Lower leg skin (tissue), 4 donors: Measurements from ENCODE around the gene NELL1. TPM values are rescaled to one million over a fixed set of nuclear protein-coding genes. Genes with fewer than 3 reads are reported as not detected.

ENCODE experiments used
- DNase-seq, 2 donors: peaks; one replicate each; pipeline ENCODE4 v3.0.0-alpha.2; 2019; ENCODE audit warnings: low spot score in 2 of 2
- H3K4me3 ChIP-seq: fragments of 200-600 bp; sonication (generic); 2 replicates; pipeline ENCODE4 v1.5.1; 2017; ENCODE audit warnings: mild to moderate bottlenecking, low read depth; ENCODE audit not compliant: poor library complexity, severe bottlenecking
- POLR2A ChIP-seq, 2 donors: fragments of 450-650 bp; IDR thresholded peaks; one replicate each; pipeline ENCODE4 v1.6.1; 2016 to 2017; ENCODE audit warnings: antibody characterized with exemption in 2 of 2, mild to moderate bottlenecking in 1 of 2, moderate library complexity in 1 of 2
- WGBS, 2 donors: methylation state at CpG; one replicate each; pipeline ENCODE4 v1.1.5; 2018; 5-methylcytosine and 5-hydroxymethylcytosine counted together
- intact Hi-C: fragments of 100-400 bp; cut with DNase I; formaldehyde crosslinking; loops from one replicate; pipeline ENCODE4 v1.15.0; 2023; ENCODE audit warnings: low total_unique reads
- total RNA-seq, 4 donors: library from RNA; depleted of rRNA; stranded (reverse); fragments of >200 nt; gene quantifications; one replicate each; pipeline ENCODE4 v1.1.0, GENCODE V29; 2016
- TF ChIP-seq, protein P1 (sequence below), 3 donors: fragments of 450-650 bp; IDR thresholded peaks; one replicate each; pipeline ENCODE4 v1.5.1; 2016; ENCODE audit warnings: antibody characterized with exemption in 3 of 3, mild to moderate bottlenecking in 3 of 3, moderate library complexity in 2 of 3

Gene NELL1
- total RNA-seq, 4 donors from 2014 or later: 0.12 to 0.29 (median 0.14) TPM

- no peak for TF ChIP-seq POLR2A (IDR thresholded peaks at IDR 0.05)
- TF ChIP-seq, protein P1, sequence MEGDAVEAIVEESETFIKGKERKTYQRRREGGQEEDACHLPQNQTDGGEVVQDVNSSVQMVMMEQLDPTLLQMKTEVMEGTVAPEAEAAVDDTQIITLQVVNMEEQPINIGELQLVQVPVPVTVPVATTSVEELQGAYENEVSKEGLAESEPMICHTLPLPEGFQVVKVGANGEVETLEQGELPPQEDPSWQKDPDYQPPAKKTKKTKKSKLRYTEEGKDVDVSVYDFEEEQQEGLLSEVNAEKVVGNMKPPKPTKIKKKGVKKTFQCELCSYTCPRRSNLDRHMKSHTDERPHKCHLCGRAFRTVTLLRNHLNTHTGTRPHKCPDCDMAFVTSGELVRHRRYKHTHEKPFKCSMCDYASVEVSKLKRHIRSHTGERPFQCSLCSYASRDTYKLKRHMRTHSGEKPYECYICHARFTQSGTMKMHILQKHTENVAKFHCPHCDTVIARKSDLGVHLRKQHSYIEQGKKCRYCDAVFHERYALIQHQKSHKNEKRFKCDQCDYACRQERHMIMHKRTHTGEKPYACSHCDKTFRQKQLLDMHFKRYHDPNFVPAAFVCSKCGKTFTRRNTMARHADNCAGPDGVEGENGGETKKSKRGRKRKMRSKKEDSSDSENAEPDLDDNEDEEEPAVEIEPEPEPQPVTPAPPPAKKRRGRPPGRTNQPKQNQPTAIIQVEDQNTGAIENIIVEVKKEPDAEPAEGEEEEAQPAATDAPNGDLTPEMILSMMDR (IDR thresholded peaks at IDR 0.05): no peak
- WGBS, 2 donors: 87 to 88% methylated on average over 3 of the region's 3 CpGs
- intact Hi-C loops: no loop called here
- no peak for DNase-seq
- no peak overlapping the region for H3K4me3 ChIP-seq
These were observed 7.5 kb upstream of the NELL1 start for GRCh38 chr11:20661850-20662249.

DNA sequence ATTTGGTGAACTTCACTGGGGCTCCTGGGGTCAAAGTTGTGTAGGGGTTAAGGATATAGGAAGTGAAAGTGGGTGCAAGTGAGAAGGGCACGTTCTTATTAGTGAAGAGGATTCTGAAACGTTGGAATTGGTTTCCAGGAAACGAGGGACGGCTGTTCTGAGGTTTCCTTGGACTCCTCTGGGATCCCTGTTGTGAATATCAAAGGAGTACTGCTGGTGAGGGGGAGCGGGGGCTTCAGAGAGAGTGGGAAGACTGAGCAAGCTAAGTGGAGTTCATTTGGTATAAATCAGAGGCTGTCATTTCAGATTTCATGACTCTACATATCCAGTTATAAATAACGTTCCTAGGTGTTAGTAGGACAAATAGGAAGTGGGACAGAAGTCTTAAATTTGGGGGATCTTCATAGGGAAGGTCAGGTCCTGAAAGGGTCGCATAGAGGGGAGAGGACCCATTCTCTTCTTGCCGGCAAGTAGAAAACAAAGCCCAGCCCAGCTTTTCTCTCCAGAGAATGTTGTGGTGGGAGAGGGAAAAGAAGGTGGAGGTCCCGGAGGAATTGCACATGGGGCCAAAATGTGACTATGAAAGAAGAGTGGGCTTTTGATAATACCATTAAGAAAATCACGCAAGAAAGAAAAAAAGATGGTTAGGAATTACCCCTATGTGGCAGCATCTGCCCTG is 1.1 kb upstream of the NELL1 start:
- H3K4me3 ChIP-seq: no peak overlapping the region
- intact Hi-C loops: no loop called here
- TF ChIP-seq POLR2A (IDR thresholded peaks at IDR 0.05): no peak
- TF ChIP-seq, protein P1 (IDR thresholded peaks at IDR 0.05): no peak
- no peak for DNase-seq
- 7 to 12% methylated on average over 10 of the region's 10 CpGs for WGBS, 2 donors

GRCh38 chr11:20669820-20670684 is 666 bp downstream of the NELL1 start:
- intact Hi-C loops: no loop called here
- 2% methylated on average over 48 to 60 of the region's 60 CpGs for WGBS, 2 donors
- TF ChIP-seq, protein P1 (IDR thresholded peaks at IDR 0.05): no peak
- no peak for TF ChIP-seq POLR2A (IDR thresholded peaks at IDR 0.05)
- no peak for DNase-seq
- no peak overlapping the region for H3K4me3 ChIP-seq

DNA sequence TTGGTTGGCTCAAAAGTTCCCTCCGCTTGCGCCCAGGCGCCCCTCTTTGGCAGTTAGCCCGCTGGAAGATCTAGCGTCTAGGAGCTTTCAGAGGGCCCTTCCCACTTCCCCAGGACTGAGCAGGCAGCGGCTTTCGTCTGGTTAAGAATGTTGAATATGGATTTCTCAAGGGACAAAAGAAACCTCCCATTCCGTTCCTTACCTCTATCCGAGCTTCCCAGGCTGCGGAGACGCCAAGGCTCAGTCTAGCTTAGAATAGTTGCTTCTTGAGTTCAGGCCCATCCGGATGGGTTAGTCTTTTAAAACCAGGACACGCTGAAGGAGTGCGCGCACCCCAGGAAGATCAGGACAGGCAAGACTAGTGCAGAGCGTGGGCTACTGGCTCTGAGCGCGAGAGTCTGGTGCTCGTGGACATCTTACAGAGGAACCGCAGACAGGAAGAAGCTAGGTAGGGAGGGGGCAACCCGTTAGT is 1.6 kb downstream of the NELL1 start:
- no peak for TF ChIP-seq POLR2A (IDR thresholded peaks at IDR 0.05)
- TF ChIP-seq, protein P1 (IDR thresholded peaks at IDR 0.05): no peak
- intact Hi-C loops: no loop called here
- DNase-seq: no peak
- H3K4me3 ChIP-seq: no peak overlapping the region
- 6 to 11% methylated on average over 21 of the region's 21 CpGs for WGBS, 2 donors

DNA sequence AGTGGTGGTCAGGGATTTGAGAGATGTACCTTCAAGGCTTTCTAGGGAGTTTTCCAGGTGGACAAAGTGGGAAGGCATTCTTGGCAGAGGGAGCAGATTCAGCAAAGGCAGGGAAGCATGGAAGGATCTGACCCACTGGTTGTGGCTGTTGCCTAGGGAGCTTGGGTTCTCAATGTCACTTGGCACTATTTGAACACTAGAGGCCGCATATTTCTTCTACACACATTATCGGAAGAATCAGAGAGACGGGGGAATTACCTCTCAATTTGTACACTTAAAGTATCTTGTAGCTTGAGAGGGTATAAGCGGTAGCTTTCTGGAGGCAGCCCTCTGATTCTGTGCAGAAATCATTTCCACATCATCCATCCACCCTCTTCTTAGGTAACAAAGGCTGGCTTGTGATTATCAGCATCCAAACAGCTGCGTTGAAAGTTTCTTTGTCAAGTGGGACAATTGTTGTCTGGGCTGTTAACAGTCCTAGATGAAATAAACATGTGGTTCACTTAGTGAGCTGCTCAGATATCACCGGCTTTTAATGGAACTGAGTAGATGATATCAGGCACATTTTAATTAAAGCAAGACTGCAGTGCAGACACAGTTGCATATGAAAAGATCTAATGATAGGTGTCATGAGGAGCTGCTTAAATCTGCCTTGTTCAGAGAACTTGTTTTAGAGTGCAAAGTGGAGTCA is 2.6 kb downstream of the NELL1 start:
- intact Hi-C loops: no loop called here
- WGBS, 2 donors: 19 to 39% methylated on average over 6 of the region's 6 CpGs
- TF ChIP-seq POLR2A (IDR thresholded peaks at IDR 0.05): no peak
- TF ChIP-seq, protein P1 (IDR thresholded peaks at IDR 0.05): no peak

More for the DNA sequence above, 2.6 kb downstream of the NELL1 start:
- DNase-seq: no peak
- H3K4me3 ChIP-seq: no peak overlapping the region
